Hypothalamus (tissue), 51 donors: ENCODE results near the gene MYL5.
"Not testable (repeated sequence)": the region's sequence is repeated elsewhere in the genome, so short reads cannot be mapped to it uniquely, and the experiment has no call there.

Source experiments
- DNase-seq, 51 donors: peaks; one replicate each; lab custom pipeline; 2025; lab: John Stamatoyannopoulos, UW

Gene MYL5

GRCh38 chr4:704198-704891 is 30.0 kb downstream of the MYL5 start:
- no peak for DNase-seq

GRCh38 chr4:704971-705277 is 30.6 kb downstream of the MYL5 start:
- DNase-seq = no peak

- peak; percentile 62 to 97 (median 92) for DNase-seq
Observed at GRCh38 chr4:705278-706082, 31.1 kb downstream of the MYL5 start, which contains the start of gene PCGF3. Gene PCGF3, plus strand, starts transcription at chr4:705832. Its CDS starts 27,849 bp downstream, at chr4:733681.

GRCh38 chr4:706083-706633 is 31.8 kb downstream of the MYL5 start:
- DNase-seq = not testable (repeated sequence)

GRCh38 chr4:706834-707598 is 32.7 kb downstream of the MYL5 start:
- no peak for DNase-seq

GRCh38 chr4:707929-708630 is 33.7 kb downstream of the MYL5 start:
- DNase-seq = no peak

GRCh38 chr4:708631-708933 is 34.2 kb downstream of the MYL5 start:
- DNase-seq = no peak

- no peak for DNase-seq
Observed at GRCh38 chr4:709348-709747, 35.0 kb downstream of the MYL5 start.

- no peak for DNase-seq
Observed at GRCh38 chr4:710116-710515, 35.8 kb downstream of the MYL5 start.

GRCh38 chr4:710916-711315 is 36.6 kb downstream of the MYL5 start:
- no peak for DNase-seq

GRCh38 chr4:712093-712492 is 37.8 kb downstream of the MYL5 start:
- DNase-seq = no peak

- DNase-seq = no peak
Observed at GRCh38 chr4:712916-713632, 38.7 kb downstream of the MYL5 start.

GRCh38 chr4:714087-714486 is 39.7 kb downstream of the MYL5 start:
- no peak for DNase-seq

- DNase-seq = no peak
Observed at GRCh38 chr4:717601-718320, 43.4 kb downstream of the MYL5 start.

- DNase-seq = no peak
Observed at GRCh38 chr4:718460-718859, 44.1 kb downstream of the MYL5 start.

GRCh38 chr4:720111-720860 is 45.9 kb downstream of the MYL5 start:
- DNase-seq = no peak

- DNase-seq = peak in 3 of 51 donors; percentile 15 to 45 (median 21)
Observed at GRCh38 chr4:721261-722168, 47.2 kb downstream of the MYL5 start.
